ENCODE results near the gene ARHGAP10.

The ARHGAP10 gene

DNA sequence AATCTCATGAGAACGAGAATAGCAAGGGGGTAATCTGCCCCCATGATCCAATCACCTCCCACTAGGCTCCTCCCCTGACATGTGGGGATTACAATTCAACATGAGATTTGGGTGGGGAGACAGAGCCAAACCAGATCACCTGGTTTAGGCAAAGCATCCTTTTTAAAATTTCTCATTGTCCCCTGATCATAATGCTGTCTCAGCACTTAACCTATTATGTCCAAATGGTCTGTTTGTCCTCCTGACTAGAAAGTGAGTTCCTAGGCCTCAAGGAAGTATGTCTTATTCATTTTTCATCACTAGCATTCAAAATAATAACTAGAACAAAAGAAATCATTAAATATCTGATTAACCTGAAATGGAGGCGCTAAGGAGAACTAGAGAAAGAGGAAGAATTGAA is 40.1 kb upstream of the ARHGAP10 start:
- no peak overlapping the region for H3K4me3 ChIP-seq (ENCODE audit: low read depth in 1 of 2, low read length in 1 of 2)
- no peak overlapping the region for H3K27ac ChIP-seq
- no peaks in the 10 kb centered on the region for H3K27me3 ChIP-seq
- H3K4me1 ChIP-seq (ENCODE audit: control insufficient read depth in 1 of 2, insufficient read depth in 1 of 2, low read depth in 1 of 2, low read length in 1 of 2) = no peaks in the 10 kb centered on the region
- TF ChIP-seq, protein P1, sequence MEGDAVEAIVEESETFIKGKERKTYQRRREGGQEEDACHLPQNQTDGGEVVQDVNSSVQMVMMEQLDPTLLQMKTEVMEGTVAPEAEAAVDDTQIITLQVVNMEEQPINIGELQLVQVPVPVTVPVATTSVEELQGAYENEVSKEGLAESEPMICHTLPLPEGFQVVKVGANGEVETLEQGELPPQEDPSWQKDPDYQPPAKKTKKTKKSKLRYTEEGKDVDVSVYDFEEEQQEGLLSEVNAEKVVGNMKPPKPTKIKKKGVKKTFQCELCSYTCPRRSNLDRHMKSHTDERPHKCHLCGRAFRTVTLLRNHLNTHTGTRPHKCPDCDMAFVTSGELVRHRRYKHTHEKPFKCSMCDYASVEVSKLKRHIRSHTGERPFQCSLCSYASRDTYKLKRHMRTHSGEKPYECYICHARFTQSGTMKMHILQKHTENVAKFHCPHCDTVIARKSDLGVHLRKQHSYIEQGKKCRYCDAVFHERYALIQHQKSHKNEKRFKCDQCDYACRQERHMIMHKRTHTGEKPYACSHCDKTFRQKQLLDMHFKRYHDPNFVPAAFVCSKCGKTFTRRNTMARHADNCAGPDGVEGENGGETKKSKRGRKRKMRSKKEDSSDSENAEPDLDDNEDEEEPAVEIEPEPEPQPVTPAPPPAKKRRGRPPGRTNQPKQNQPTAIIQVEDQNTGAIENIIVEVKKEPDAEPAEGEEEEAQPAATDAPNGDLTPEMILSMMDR (IDR thresholded peaks at IDR 0.05) = no peak
- no peaks in the 10 kb centered on the region for H3K9me3 ChIP-seq
- H3K36me3 ChIP-seq = no peaks in the 10 kb centered on the region

DNA sequence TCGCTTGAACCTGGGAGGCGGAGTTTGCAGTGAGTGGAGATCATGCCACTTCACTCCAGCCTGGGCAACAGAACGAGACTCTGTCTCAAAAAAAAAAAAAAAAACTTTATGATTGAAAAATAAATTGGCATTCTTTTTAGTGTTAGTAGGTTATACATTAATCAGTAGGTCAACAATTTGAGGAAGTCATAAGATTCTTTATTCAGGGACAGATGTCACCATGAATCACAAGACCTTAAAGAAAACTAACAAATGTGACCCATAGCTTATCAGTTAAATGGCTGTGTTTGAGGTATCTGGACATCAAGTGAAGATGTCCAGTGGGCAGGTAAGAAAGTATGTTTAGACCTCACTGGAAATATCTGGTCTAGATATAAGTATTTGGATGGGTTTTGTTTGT is 38.7 kb upstream of the ARHGAP10 start:
- Histone ChIP-seq H3K27ac (no peak overlapping the region), H3K27me3 (no peaks in the 10 kb centered on the region), H3K36me3 (no peaks in the 10 kb centered on the region), H3K9me3 (no peaks in the 10 kb centered on the region), H3K4me1 (ENCODE audit: control insufficient read depth in 1 of 2, insufficient read depth in 1 of 2, low read depth in 1 of 2, low read length in 1 of 2) (no peaks in the 10 kb centered on the region), H3K4me3 (ENCODE audit: low read depth in 1 of 2, low read length in 1 of 2) (no peak overlapping the region)
- TF ChIP-seq, protein P1 (IDR thresholded peaks at IDR 0.05) = no peak

DNA sequence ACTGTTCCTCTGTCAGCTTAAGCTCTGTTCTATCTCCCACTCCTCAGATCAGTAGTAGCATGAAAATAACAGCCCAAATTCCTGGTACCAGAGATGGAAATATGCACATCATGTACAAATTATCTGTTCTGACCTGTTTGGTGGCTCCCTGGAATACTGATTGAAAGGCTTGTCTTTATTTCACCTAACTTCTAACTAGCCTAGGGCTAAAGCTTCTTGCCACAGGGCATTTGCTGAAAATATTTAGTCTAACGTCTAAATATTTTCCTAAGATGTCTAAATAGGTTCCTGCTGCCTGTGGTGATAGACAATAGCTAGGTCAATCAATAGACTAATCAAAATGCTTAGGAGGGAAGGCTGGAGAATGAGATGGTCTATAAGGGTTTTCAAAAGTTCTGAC is 35.0 kb upstream of the ARHGAP10 start:
- Histone ChIP-seq H3K36me3 (no peaks in the 10 kb centered on the region), H3K4me1 (ENCODE audit: control insufficient read depth in 1 of 2, insufficient read depth in 1 of 2, low read depth in 1 of 2, low read length in 1 of 2) (no peaks in the 10 kb centered on the region), H3K27me3 (no peaks in the 10 kb centered on the region), H3K9me3 (no peaks in the 10 kb centered on the region), H3K27ac (no peak overlapping the region), H3K4me3 (ENCODE audit: low read depth in 1 of 2, low read length in 1 of 2) (no peak overlapping the region)
- TF ChIP-seq, protein P1 (IDR thresholded peaks at IDR 0.05) = no peak

DNA sequence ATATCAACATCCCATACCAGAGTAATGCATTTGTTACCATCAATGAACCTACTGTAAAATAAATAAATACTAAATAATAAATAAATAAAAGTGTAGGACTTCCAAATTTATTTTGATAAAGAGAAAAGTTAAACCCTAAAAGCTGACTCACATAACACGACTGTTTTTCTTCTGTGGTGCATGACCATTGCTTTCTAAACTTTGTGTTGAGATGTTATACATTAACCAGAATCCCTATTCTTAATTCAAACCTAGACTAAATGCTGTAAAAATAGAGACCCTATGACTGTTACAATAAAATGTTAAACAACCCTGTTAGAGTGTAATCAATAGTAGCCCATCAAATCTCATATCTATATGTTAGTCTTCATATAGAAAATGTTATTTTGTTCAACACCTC is 27.0 kb upstream of the ARHGAP10 start:
- H3K9me3 ChIP-seq = no peaks in the 10 kb centered on the region
- TF ChIP-seq, protein P1 (IDR thresholded peaks at IDR 0.05) = no peak
- H3K36me3 ChIP-seq = no peaks in the 10 kb centered on the region
- H3K4me3 ChIP-seq (ENCODE audit: low read depth in 1 of 2, low read length in 1 of 2) = no peak overlapping the region
- no peaks in the 10 kb centered on the region for H3K27me3 ChIP-seq
- H3K4me1 ChIP-seq (ENCODE audit: control insufficient read depth in 1 of 2, insufficient read depth in 1 of 2, low read depth in 1 of 2, low read length in 1 of 2) = no peaks in the 10 kb centered on the region
- no peak overlapping the region for H3K27ac ChIP-seq

DNA sequence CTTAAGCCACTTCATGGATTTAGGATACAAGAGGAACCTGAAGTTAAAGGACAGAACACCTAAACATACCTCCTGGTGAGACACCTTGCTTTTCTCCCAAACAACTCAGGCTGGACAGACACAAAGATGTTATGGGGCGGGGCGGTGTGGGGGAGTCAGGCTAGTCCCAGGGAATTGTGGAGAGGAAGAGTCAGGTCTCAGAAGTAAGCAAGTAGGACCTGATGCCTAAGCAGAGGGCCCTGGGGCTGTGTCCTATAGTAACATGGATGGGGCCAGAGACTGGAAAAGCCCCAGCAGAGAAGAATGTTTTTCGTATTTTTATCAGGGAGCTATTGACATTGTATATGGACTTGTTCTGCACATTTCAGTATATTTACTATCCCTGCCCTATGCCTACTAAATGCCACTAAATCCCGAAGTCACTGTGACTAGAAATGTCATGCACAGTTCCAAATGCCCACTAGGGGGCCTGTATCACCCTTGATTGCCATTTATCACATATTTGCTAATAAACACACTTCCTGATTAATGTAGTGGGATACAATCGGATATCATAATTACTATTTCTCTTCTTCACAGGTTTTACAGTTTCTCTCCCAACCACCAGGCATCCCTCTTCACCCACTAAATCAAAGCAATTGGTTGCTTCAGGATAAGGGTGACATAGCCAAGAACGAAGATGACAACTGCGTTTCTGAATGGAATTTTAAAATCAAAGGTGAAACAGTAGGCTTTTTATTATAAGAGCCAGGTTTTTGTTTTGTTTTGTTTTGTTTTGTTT is 23.8 kb upstream of the ARHGAP10 start:
- Histone ChIP-seq H3K27me3 (no peaks in the 10 kb centered on the region), H3K4me1 (ENCODE audit: control insufficient read depth in 1 of 2, insufficient read depth in 1 of 2, low read depth in 1 of 2, low read length in 1 of 2) (no peaks in the 10 kb centered on the region), H3K27ac (no peak overlapping the region), H3K9me3 (no peaks in the 10 kb centered on the region), H3K36me3 (no peaks in the 10 kb centered on the region), H3K4me3 (ENCODE audit: low read depth in 1 of 2, low read length in 1 of 2) (no peak overlapping the region)
- TF ChIP-seq, protein P1 (IDR thresholded peaks at IDR 0.05) = peak; percentile 39

Measured in neutrophil (primary cell).